Smooth muscle cell (in vitro differentiated cells): Measurements from ENCODE around the gene HSD3B1. TPM values are rescaled to one million over a fixed set of nuclear protein-coding genes. Genes with fewer than 3 reads are reported as not detected.

Experiments used
- DNase-seq: peaks from one replicate; lab custom pipeline; 2025; ENCODE audit not compliant: unreplicated experiment; lab: John Stamatoyannopoulos, UW
- H2AFZ ChIP-seq: fragments of 200-600 bp; sonication (generic); 2 replicates; pipeline ENCODE4 v1.6.0; 2016; ENCODE audit warnings: antibody characterized with exemption, low read depth, mild to moderate bottlenecking
- H3F3A ChIP-seq: fragments of 200-600 bp; sonication (generic); 2 replicates; pipeline ENCODE4 v1.6.0; 2017; ENCODE audit warnings: antibody characterized with exemption, low read depth
- H3K27ac ChIP-seq: fragments of 200-600 bp; sonication (generic); 2 replicates; pipeline ENCODE4 v1.5.1; 2016; ENCODE audit warnings: low read depth, mild to moderate bottlenecking
- H3K27me3 ChIP-seq: fragments of 200-600 bp; sonication (generic); 2 replicates; pipeline ENCODE4 v1.6.1; 2016; ENCODE audit warnings: low read depth, mild to moderate bottlenecking
- H3K36me3 ChIP-seq: fragments of 200-600 bp; sonication (generic); 2 replicates; pipeline ENCODE4 v1.5.1; 2016; ENCODE audit warnings: low read depth
- H3K4me1 ChIP-seq: fragments of 200-600 bp; sonication (generic); 2 replicates; pipeline ENCODE4 v1.5.1; 2016; ENCODE audit warnings: low read depth
- H3K4me2 ChIP-seq: fragments of 200-600 bp; sonication (generic); 2 replicates; pipeline ENCODE4 v1.6.0; 2016; ENCODE audit warnings: mild to moderate bottlenecking
- H3K4me3 ChIP-seq: fragments of 200-600 bp; sonication (generic); 2 replicates; pipeline ENCODE4 v1.5.1; 2016; ENCODE audit warnings: mild to moderate bottlenecking
- H3K79me2 ChIP-seq: fragments of 200-600 bp; sonication (generic); 2 replicates; pipeline ENCODE4 v1.6.0; 2016; ENCODE audit warnings: low read depth, mild to moderate bottlenecking
- H3K9ac ChIP-seq: fragments of 200-600 bp; sonication (generic); 2 replicates; pipeline ENCODE4 v1.6.0; 2016; ENCODE audit warnings: low read depth
- H3K9me3 ChIP-seq: fragments of 200-600 bp; sonication (generic); replicated peaks from 2 replicates; pipeline ENCODE4 v1.5.1; 2016; ENCODE audit warnings: low read depth
- H4K20me1 ChIP-seq: fragments of 200-600 bp; sonication (generic); 2 replicates; pipeline ENCODE4 v1.6.0; 2016; ENCODE audit warnings: low read depth
- WGBS: methylation state at CpG from one replicate; pipeline ENCODE4 v1.1.7; 2016; ENCODE audit warnings: low lambda C conversion rate; 5-methylcytosine and 5-hydroxymethylcytosine counted together
- polyA plus RNA-seq: library from polyadenylated mRNA; unstranded; fragments of >200 nt; fragmentation: Nextera tagmentation; extraction: Ambion mirVana; gene quantifications from 2 replicates; pipeline ENCODE4 v1.2.1, GENCODE V29; 2016
- total RNA-seq: library from RNA; depleted of rRNA; stranded (reverse); fragments of >200 nt; gene quantifications from 2 replicates; pipeline ENCODE4 v1.2.3, GENCODE V29; 2014
- TF ChIP-seq, protein P1 (sequence below): fragments of 200-600 bp; sonication (generic); IDR thresholded peaks from 2 replicates; pipeline ENCODE4 v1.5.1; 2017; ENCODE audit warnings: borderline replicate concordance, mild to moderate bottlenecking, antibody characterized with exemption; ENCODE audit not compliant: insufficient read depth, poor library complexity, severe bottlenecking

HSD3B1 gene
- total and polyA plus RNA-seq, 2 experiments from 2014 or later: 1.7 to 1.8 TPM

GRCh38 chr1:119475866-119476439, 31.1 kb upstream of the HSD3B1 start:
- no peak for DNase-seq
- no peaks in the 10 kb centered on the region for H3K4me1 ChIP-seq
- no peaks in the 10 kb centered on the region for H3F3A ChIP-seq
- no peaks in the 10 kb centered on the region for H3K36me3 ChIP-seq
- WGBS: 30% methylated on average over 9 of the region's 9 CpGs
- H3K9me3 ChIP-seq: no peaks in the 10 kb centered on the region
- H3K4me2 ChIP-seq: no peak overlapping the region
- no peak overlapping the region for H3K4me3 ChIP-seq
- no peaks in the 10 kb centered on the region for H3K79me2 ChIP-seq
- TF ChIP-seq, protein P1, sequence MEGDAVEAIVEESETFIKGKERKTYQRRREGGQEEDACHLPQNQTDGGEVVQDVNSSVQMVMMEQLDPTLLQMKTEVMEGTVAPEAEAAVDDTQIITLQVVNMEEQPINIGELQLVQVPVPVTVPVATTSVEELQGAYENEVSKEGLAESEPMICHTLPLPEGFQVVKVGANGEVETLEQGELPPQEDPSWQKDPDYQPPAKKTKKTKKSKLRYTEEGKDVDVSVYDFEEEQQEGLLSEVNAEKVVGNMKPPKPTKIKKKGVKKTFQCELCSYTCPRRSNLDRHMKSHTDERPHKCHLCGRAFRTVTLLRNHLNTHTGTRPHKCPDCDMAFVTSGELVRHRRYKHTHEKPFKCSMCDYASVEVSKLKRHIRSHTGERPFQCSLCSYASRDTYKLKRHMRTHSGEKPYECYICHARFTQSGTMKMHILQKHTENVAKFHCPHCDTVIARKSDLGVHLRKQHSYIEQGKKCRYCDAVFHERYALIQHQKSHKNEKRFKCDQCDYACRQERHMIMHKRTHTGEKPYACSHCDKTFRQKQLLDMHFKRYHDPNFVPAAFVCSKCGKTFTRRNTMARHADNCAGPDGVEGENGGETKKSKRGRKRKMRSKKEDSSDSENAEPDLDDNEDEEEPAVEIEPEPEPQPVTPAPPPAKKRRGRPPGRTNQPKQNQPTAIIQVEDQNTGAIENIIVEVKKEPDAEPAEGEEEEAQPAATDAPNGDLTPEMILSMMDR: peak; percentile 54
- peaks cover 7% of the 10 kb centered on the region for H3K27me3 ChIP-seq
- H3K9ac ChIP-seq: no peak overlapping the region
- no peak overlapping the region for H3K27ac ChIP-seq
- H4K20me1 ChIP-seq: no peaks in the 10 kb centered on the region
- no peak overlapping the region for H2AFZ ChIP-seq

GRCh38 chr1:119477710-119478109, 29.3 kb upstream of the HSD3B1 start:
- Histone ChIP-seq H3K4me2 (no peak overlapping the region), H4K20me1 (no peaks in the 10 kb centered on the region), H3K27ac (no peak overlapping the region), H3K4me3 (no peak overlapping the region), H3K9me3 (no peaks in the 10 kb centered on the region), H2AFZ (no peak overlapping the region), H3K27me3 (no peaks in the 10 kb centered on the region), H3K9ac (no peak overlapping the region), H3F3A (no peaks in the 10 kb centered on the region), H3K79me2 (no peaks in the 10 kb centered on the region), H3K4me1 (no peaks in the 10 kb centered on the region), H3K36me3 (no peaks in the 10 kb centered on the region)
- TF ChIP-seq, protein P1: no peak
- DNase-seq: no peak
- WGBS: 88% methylated on average over 5 of the region's 5 CpGs

DNA sequence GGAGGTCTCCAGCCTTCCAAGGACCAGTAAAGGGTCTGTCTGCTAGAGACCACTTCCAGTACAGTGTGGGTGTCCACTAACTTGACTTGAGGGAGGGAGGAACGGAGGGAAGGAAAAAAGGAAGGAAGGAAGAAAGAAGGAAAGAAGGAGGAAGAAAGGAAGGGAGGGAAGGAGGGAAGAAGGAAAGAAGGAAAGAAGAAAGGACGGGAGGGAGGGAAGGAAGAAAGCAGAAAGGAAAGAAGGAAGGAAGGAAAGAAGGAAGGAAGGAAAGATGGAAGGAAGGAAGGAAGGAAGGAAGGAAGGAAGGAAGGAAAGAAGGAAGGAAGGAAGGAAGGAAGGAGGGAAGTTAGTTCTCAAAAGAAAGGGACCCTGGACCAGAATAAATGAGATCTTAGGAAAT, 26.8 kb upstream of the HSD3B1 start:
- H3K9ac ChIP-seq: no peak overlapping the region
- no peak for DNase-seq
- H4K20me1 ChIP-seq: no peaks in the 10 kb centered on the region
- no peaks in the 10 kb centered on the region for H3K79me2 ChIP-seq
- no peak overlapping the region for H3K4me3 ChIP-seq
- TF ChIP-seq, protein P1: no peak
- H3K27ac ChIP-seq: no peak overlapping the region
- no peaks in the 10 kb centered on the region for H3K36me3 ChIP-seq
- H2AFZ ChIP-seq: no peak overlapping the region
- 83% methylated on average over 2 of the region's 2 CpGs for WGBS
- H3K9me3 ChIP-seq: no peaks in the 10 kb centered on the region
- no peaks in the 10 kb centered on the region for H3K27me3 ChIP-seq
- no peaks in the 10 kb centered on the region for H3F3A ChIP-seq
- no peak overlapping the region for H3K4me2 ChIP-seq
- H3K4me1 ChIP-seq: peaks cover 15% of the 10 kb centered on the region

DNA sequence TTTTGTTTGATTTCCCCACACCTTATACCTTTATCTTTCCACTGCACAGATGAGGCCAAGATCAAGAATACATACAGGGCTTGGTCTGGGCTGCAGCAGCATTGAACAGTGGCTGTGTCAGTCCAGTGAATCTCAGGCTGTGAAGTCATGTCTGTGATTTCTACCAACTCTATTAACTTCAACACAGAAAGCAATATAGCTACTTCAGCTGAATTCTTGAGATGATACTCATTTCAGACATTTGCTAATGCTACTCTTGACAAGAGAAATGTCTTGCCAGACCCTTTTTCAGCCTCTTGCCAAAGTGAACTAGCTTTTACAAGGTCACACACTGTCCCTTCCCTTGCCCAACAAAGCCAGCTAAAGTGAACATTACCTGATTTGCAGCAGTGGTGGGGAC, 25.1 kb upstream of the HSD3B1 start:
- no peak for DNase-seq
- Histone ChIP-seq H3K9ac (no peak overlapping the region), H3K4me3 (no peak overlapping the region), H3F3A (no peaks in the 10 kb centered on the region), H3K79me2 (no peaks in the 10 kb centered on the region), H3K9me3 (no peaks in the 10 kb centered on the region), H3K27ac (no peak overlapping the region), H2AFZ (no peak overlapping the region), H3K4me1 (peaks cover 15% of the 10 kb centered on the region), H3K36me3 (no peaks in the 10 kb centered on the region), H3K4me2 (peak overlapping the region; percentile 31), H3K27me3 (no peaks in the 10 kb centered on the region), H4K20me1 (no peaks in the 10 kb centered on the region)
- TF ChIP-seq, protein P1: no peak
